HG02970 (cell line): ENCODE data around the gene AP4E1.
"Not testable (repeated sequence)": the region's sequence is repeated elsewhere in the genome, so short reads cannot be mapped to it uniquely, and the experiment has no call there.

Source experiments
- ATAC-seq: cut with Tn5 transposase; IDR thresholded peaks from one replicate; pipeline ENCODE4 v1.9.1; 2021; ENCODE audit warnings: mild to moderate bottlenecking, moderate library complexity, moderate number of reproducible peaks; ENCODE audit not compliant: unreplicated experiment, low FRiP score

Gene AP4E1

DNA sequence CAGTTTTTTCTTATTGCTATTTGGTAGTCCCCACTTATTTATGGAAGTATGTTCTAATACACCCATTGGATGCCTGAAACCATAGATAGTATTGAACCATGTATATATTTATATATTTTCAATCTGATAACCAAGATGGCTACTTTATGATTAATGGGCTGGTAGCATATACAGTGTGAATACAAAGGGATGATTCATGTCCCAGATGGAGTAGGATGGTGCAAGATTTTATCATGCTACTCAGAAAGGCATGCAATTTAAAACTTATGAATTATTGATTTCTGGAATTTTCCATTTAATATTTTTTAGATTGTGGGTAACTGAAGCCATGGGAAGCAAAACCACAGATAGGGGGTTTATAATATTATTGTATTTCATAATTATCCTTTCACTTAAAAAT, 35.2 kb downstream of the AP4E1 start:
- no peak for ATAC-seq

DNA sequence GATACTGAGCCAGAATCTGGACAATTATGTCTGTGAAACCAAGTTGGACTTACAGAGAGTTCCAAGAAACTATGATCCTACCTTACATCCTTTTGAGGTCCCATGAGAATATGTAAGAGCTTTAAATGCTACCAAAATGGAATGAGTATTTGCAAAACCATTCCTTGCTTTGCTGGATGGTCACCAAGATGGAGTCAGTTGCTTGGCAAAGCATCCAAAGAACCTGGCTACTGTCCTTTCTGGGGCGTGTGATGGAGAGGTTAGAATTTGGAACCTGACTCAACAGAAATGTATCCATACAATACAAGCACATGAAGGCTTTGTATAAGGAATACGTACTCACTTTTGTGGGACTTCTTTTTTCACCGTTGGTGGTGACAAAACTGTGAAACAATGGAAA, 36.2 kb downstream of the AP4E1 start:
- no peak for ATAC-seq

DNA sequence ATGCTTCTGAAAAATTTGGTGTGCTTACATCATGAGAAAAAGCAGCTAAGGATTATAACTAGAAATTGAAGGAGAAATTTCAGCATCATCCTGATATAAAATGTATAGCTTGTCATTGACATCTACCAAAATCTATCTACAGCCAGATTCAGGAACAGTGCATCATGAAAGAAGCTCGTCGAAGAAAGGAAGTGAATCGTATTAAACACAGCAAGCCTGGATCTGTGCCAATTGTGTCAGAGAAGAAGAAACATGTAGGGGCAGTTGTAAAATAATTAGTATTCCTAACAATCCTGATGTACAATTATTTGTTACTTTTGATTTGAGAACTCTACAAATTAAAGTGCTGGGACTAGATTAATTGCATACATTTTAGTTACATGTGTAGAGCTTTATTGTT, 37.2 kb downstream of the AP4E1 start:
- no peak for ATAC-seq

DNA sequence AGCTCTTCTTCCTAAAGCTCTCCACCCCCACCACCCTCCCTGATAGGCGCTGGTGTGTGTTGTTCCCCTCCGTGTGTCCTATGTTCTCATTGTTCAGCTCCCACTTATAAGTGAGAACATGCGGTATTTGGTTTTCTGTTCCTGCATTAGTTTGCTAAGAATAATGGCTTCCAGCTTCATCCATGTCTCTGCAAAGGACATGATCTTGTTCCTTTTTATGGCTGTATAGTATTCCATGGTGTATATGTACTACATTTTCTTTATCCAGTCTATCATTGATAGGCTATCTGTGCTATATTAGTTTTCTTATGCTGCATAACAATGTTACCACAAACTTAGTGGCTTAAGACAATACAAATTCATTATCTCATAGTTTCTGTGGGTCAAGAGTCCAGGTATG, 42.3 kb downstream of the AP4E1 start:
- not testable (repeated sequence) for ATAC-seq

GRCh38 chr15:50953302-50953701, 44.8 kb downstream of the AP4E1 start:
- ATAC-seq: no peak

DNA sequence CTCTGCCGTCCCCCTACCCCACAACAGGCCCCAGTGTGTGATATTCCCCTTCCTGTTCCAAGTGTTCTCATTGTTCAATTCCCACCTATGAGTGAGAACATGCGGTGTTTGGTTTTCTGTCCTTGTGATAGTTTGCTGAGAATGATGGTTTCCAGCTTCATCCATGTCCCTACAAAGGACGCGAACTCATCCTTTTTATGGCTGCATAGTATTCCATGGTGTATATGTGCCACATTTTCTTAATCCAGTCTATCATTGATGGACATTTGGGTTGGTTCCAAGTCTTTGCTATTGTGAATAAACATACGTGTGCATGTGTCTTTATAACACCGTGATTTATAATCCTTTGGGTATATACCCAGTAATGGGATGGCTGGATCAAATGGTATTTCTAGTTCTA, 46.4 kb downstream of the AP4E1 start:
- not testable (repeated sequence) for ATAC-seq

GRCh38 chr15:50959717-50960116, 51.2 kb downstream of the AP4E1 start:
- ATAC-seq: no peak

DNA sequence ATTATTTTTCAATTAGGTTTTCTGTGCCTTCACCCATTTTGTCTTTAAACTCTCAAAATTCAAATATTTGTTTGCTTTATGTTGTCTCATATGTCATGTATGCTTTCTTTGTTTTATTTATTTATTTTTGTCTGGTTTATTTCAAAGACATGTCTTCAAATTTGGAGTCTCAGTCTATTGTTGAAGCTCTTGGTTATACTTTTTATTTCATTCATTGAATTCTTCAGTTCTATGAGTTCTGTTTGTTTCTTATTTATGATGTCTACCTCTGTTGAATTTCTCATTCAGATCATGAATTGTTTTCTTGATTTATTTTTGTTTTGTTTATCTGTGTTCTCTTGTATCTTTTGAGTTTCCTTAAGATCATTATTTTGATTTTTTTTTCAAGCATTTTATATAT, 55.6 kb downstream of the AP4E1 start:
- no peak for ATAC-seq

- no peak for ATAC-seq
Measured at GRCh38 chr15:50968353-50968752, 59.9 kb downstream of the AP4E1 start.

DNA sequence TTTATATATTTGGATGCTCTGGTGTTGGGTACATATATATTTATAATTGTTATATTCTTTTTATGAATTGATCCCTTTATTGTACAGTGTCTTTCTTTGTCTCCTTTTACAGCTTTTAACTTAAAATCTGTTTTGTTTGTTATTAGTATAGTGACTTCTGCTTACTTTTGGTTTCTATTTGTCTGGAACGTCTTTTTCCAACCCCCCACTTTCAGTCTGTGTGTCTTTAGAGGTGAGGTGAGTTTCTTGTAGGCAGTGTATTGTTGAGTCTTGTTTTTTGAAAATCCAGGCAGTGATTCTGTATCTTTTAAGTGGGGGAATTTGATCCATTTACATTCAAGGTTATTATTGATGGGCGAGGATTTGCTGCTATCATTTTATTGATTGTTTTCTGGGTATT, 62.0 kb downstream of the AP4E1 start:
- ATAC-seq: no peak

DNA sequence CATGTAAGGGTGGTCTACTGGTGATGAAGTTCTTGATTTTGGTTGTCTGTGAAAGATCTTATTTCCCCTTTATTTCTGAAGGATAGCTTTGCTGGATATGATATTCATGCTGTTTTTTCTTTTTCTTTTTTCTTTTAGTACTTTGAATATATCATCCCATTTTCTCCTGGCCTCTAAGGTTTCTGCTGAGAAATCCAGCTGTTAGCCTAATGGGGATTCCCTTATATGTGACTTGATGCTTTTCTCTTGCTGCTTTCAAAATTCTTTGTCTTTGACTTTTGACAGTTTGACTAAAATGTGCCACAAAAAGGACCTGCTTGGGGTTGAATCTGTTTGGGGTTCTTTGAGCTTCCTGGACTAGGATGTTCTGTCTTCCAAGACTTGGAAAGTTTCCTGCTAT, 62.6 kb downstream of the AP4E1 start:
- ATAC-seq: no peak

DNA sequence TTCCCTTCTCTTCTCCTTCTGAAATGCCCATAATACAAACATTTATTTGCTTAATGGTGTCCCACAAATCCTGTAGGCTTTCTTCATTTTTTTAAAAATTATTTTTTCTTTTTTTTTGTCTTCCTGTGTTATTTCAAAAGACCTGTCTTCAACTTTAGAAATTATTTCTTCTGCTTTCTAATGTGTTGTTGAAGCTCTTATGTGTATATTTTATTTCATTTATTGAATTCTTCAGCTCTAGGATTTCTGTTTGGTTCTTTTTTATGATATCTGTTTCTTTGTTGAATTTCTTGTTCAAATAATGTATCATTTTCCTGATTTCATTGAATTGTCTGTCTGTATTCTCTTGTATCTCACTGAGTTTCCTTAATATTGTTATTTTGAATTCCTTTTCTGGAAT, 63.1 kb downstream of the AP4E1 start:
- ATAC-seq: no peak

DNA sequence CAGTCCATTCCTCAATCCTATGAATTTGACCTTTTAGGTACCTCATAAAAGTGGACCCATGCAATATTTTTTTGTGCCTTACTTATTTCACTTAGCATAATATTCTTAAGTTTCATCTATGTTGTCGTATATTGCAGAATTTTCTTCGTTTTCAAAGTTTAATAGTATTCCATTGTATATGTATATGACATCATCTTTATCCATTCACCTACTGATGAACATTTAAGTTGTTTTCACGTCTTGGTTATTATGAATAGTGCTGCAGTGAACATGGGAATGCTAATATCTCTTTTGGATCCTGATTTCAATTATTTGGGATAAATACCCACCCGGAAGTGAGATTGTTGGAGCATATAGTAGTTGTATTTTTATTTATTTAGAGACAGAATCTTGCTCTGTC, 65.1 kb downstream of the AP4E1 start:
- ATAC-seq: no peak

GRCh38 chr15:50977162-50977561, 68.7 kb downstream of the AP4E1 start:
- no peak for ATAC-seq

GRCh38 chr15:50978580-50978979, 70.1 kb downstream of the AP4E1 start:
- ATAC-seq: no peak

GRCh38 chr15:50979041-50979440, 70.6 kb downstream of the AP4E1 start:
- no peak for ATAC-seq

GRCh38 chr15:50993598-50993997, 85.1 kb downstream of the AP4E1 start:
- no peak for ATAC-seq

DNA sequence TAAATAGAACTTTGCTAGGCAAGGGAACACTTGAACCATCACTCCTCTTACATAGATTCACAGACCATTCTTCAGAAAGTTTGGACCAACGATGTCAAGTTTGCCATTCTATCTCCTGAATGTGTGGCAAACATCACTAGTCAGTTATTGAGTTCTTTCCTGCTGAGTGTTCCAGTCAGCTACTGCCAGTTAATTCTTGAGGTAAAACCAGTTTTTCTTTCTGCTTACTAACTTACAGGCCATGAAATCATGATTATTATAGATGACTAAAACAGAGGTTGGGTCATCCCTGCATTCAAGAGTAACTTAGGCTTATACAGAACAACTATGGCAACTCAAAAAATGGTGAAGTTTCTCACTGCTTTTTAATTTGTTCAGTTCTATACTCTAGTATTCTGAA, 88.2 kb downstream of the AP4E1 start:
- ATAC-seq: no peak

DNA sequence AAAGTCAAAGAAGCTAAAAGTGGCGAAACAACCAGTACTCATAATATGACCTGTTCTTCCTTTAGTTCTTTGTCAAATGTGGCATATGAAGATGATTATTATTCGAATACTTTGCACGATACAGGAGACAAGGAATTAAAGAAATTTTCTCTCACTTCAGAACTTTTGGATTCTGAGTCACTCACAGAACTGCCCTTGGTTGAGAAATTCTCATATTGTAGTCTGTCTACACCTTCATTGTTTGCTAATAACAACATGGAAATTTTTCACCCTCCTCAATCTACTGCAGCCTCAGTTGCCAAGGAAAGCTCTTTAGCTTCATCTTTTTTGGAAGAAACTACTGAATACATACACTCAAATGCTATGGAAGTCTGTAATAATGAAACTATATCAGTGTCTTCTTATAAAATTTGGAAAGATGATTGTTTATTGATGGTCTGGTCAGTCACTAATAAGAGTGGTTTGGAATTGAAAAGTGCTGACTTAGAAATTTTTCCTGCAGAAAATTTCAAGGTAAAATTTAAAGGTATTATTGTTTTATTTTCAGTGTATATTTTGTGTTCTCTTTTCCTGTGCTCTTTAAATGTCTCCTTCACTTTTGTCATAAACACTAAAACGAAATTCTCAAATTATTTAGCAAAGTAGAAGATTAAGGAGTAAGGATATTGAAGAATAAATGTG, 89.0 kb downstream of the AP4E1 start:
- no peak for ATAC-seq

GRCh38 chr15:51004103-51004551, 95.6 kb downstream of the AP4E1 start:
- no peak for ATAC-seq

DNA sequence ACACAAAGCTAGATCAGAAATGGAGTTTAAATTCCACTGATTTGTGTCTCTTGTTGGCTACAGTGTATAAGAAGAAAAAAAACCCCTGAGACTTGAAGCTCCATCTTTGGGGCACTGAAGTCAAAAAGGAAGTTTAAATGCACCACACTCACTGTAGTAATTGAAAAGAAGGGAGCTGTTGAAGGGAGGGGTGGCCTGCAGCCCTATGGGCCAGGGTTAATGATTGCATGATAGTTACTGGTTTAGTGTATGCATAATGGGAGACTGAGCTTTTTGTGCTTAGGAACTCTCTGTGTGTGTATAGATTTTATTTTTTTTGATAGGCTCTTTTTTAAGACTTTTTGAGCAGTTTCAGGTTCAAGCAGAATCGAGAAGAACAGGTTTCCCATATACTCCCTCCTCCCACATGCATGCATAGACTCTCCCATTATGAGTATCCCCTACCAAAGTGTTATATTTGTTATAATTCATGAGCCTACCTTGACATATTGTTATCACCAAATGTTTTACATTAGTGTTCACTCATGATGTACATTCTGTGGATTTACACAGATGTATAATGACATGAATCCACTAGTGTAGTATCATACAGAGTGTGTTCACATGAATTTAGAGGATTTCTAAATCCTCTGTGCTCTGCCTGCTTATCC, 98.0 kb downstream of the AP4E1 start:
- no peak for ATAC-seq

DNA sequence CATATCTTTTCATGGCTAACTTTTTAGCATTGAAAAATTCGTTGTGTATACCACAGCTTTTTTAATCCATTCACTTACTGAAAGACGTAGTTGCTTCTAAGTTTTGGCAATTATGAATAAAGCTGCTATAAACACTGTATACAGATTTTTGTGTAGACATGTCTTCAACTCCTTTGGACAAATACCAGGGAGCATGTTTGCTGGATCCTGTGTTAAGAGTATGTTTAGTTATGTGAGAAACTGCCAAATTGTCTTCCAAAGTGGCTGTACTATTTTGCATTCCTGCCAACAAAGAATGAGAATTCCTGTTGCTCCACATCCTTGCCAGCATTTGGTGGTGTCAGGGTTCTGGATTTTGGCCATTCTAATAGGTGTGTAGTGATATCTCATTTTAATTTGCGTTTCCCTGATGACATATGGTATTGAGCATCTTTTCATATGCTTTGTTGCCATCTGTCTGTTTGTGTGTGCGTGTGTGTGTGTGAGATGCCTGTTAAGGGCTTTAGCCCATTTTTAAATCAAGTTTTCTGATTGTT, 98.7 kb downstream of the AP4E1 start:
- no peak for ATAC-seq
